GM18867 (cell line): Measurements from ENCODE around the gene HS3ST3A1.

Experiments used
- ATAC-seq: cut with Tn5 transposase; IDR thresholded peaks from one replicate; pipeline ENCODE4 v1.9.1; 2021; ENCODE audit warnings: mild to moderate bottlenecking, moderate library complexity; ENCODE audit not compliant: unreplicated experiment

Gene HS3ST3A1

DNA sequence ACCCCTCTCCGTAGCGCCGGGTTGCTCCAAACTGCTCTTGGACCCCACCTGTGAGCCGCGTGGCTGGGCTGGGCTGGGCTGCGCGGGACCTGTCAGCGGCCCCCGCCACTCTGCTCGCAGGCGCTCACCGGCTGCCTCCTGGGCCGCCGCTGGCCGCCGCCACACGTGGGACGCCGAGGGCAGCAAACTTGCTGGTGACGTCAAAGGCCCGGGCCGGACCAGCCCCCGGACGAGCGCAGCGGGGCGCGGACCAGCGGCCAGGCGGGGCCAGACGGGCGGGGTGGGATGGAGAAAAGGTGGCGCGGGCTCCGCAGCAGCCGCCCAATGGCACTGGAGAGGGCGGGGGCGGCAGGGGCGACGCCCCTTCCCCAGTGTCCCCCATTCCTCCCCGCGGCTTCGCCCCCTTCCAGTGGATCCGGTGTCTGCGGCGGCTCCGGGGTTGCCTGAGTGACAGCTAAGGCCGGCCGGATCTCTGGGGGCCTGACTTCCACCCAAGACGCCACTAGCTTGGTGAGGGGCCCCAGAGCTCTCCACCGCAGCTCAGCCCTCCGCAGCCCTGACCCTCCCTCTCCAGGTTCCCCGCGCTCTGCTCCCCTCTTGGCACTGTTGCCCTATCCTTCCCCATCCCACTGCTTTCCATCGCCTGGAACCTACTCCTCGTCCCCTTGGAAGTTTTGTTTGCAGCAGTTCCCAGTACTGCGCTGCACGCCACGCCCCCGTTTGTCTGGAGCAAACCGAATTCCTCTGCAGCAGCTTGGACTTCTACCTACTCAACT, at the start of gene HS3ST3A1:
TSS of gene HS3ST3A1 (minus strand) at position 154 of the 776 bp plus-strand sequence. CDS start 800 bp downstream, outside the sequence.
- ATAC-seq: no peak

DNA sequence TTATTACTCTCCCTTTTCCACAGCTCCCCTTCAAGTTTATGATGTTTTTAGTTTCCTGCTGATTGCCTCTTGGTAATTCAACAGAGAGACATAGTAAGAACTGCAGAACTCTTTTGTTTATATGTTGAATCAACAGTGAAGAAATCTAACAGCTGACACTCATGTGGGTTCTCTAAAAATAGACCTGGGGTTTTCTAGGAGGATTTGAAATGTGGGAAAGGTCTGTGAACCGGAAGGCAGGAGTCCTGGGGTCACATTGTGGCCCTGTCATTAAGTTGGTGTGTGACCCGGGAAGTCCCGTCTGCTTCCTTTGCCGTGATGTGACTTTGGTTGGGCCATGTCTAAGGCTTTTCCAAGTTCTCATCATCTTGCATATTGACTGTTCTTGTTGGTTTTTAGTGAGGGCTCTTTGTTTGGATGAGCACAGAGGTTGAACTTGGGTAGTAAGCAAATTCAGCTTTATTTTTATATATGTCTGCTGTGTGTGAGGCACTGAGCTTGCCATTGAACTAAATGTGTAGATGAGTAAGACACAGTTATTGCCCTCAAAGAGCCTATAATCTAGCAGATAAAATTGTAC, 48.5 kb upstream of the HS3ST3A1 start:
- ATAC-seq: no peak

DNA sequence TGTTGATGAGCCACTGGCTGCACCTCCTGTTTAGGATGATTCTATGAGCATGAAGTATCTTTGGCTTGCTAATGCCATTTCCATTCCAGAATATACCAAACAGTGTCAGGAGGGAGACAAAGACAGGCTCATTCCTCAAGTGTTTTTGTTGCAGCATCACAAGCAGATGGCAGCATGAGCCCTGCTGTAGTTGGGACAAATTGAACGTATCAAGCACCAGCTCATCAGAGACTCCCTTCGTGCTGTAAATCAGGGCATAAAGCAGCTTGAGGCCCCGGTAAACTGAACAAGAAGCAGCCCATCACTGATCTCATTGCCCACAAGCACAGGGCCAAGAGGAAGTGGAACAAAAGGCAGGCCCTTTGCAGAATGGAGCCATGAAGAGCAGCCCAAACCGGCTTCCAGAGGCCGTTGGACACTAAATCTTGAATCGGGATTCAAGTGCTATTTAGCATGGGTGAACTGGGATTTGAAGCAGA, 45.9 kb upstream of the HS3ST3A1 start:
- ATAC-seq: no peak

DNA sequence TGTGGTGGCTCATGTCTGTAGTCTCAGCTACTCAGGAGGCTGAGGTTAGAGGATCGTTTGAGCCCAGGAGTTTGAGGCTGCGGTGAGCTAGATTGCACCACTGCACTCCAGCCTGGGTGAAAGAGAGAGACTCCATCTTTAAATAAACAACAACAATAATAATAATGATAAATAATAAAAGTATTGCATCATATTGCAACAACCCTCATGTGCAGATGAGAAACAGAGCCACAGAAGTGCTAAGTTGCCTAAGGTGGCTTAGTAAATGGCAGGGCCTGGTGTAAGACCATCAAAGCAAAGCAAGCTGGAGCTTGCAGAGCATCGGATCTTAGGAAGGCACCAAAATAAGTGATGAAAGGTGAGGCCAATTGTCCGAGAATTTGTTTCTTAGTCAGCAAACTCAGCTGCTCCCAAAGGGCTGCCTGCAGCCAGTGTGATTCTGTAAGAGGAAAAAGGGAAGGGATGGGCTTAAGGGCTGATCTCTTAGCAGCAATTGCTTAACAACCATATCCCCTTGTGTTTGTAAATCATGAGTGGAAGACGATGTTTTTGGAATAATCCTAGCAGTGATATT, 45.3 kb upstream of the HS3ST3A1 start:
- no peak for ATAC-seq

DNA sequence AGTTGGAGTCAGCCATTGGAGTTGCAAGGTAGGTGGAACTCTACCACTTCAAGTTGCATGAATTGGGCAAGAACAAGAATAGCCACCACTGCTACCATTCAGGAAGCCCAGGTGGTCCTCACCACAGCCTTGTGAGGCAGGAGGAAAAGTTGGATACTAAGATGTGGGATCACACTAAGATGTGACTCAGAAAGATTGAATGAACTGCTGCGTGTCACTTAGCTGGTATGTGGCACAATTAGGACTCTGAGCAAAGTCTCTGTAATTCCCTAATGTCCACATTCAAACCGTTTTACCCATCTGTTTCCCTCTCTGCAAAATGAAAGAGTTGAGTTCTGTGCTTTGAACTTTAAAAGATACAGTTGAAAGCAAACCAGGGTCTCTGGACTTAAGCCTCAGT, 44.7 kb upstream of the HS3ST3A1 start:
- no peak for ATAC-seq

DNA sequence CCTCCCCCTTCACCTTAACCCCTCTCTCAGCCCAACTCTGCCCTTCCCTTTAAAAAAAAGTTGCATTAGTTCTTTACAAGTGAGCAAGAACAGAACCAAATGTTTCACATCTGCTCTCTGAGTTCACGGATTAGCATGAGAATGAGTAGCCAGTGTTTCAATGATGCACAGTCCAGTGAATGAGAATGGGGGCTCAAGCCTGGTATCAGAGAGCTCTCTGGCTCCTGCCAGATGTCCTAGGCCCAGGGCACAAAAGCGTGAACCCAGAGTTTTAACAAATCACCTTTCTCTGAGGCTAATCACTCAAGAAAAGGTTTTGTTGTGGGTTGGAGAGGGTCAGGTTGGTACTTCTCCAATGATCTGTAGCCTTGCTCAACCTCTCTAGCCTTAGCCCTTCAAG, 41.5 kb upstream of the HS3ST3A1 start:
- no peak for ATAC-seq

DNA sequence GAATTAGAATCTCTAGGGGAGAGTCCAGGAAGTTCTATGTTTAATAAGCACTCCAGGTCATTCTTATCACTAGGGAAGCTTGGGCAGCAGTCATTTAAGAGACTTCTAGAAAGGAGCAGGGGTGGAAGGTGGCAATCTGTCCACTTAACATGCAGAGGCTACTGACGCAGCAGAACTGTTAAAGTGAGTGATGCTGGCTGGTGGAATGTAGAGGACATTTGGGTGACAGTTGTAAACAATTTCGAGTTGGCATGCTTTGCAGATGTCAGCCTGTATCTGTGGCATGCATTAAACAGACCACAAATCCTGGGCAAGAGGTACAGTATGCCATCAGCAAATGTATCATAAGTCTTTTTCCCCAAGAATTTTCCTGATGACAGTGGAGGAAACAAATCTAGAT, 40.5 kb upstream of the HS3ST3A1 start:
- ATAC-seq: no peak

DNA sequence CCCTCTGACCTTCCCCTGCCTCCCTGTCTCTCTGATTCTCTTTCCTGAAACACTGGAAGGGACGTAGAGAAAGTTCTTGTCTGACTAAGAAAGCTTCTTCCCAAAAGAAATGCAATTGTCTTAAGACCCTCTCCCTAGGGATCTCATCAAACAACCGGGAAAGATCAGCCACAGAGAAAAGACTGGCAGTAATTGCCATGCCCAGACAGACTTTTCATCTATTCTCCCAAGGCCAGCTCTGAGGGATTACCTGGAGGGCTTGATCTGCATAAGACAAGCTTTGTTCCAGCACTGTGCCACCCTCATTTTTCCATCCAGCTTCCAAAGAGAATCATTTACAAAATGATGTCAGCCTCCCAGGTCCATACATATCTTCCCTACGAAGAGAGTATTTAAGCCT, 38.8 kb upstream of the HS3ST3A1 start:
- no peak for ATAC-seq

DNA sequence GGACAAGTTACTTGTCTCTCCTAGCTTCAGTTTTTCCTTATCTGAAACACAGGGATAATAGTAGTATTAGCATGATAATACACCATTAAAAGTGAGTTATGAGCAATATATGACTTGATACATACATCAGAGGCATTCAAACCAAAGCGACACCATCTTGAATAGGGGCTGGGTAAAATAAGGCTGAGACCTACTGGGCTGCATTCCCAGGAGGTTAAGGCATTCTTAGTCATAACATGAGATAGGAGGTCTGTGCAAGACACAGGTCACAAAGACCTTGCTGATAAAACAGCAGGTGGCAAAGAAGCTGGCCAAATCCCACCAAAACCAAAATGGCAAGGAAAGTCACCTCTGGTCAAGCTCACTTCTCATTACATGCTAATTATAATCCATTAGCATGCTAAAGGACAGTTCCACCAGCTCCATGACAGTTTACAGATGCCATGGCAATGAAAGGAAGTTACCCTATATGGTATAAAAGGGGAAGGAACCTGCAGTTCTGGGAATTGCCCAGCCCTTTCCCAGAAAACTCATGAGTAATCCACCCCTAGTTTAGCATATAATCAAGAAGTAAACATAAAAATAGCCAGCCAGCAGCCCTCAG, 37.2 kb upstream of the HS3ST3A1 start:
- no peak for ATAC-seq

DNA sequence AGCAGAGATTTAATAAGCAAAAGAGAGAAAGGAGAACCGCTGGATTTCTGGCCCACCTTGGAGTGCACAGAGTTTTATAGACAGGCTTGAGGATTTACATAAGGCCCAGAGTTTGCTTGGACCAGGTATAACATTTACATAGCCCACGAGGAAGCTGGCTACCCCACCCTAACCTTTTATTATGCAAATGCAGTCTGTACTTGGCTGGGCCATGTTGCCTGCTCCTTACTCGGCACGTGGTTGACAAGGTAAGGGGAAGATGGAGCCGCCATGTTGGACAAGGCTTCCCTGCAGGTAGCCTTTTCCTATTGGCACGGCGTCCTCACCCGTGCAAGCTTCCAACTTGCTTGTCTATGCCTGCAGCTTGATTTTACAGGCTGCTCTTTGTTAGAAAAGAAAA, 35.2 kb upstream of the HS3ST3A1 start:
- no peak for ATAC-seq

DNA sequence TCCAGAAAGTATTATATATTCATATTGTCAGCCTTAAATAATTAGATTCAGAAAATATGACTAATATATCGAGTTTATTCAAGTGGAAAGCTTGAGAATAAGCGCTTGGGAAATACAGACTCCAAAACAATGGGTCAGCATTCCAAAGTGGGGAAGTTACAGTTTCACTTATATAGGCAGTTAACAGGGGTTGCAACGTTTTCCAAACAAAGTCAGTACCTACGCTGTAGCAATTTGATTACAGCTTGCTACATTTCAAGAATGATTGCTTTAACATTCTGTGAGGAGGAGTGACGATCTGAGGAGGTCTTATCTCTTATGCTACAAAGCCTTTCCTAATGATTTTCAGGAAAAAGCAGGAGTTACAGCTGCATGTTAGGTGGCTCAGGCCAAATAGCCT, 34.2 kb upstream of the HS3ST3A1 start:
- ATAC-seq: no peak

DNA sequence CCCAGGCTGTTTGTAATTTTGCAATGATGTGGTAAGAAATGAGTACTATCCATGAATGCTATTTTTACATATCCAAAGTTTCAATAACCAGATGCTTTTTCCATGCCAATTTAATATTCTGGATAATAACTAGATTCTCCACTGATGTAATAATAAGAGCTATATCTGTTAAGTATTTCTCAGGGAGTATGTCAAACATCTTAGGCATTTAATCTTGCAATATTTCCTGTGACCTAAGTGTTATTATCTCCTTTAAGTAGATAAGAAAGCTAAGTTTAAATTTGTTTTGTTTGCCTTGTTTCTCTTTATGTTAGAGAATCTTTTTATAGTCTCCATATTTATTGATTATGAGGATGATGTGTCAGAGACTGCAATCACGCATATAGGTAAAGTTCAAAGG, 32.3 kb upstream of the HS3ST3A1 start:
- no peak for ATAC-seq

DNA sequence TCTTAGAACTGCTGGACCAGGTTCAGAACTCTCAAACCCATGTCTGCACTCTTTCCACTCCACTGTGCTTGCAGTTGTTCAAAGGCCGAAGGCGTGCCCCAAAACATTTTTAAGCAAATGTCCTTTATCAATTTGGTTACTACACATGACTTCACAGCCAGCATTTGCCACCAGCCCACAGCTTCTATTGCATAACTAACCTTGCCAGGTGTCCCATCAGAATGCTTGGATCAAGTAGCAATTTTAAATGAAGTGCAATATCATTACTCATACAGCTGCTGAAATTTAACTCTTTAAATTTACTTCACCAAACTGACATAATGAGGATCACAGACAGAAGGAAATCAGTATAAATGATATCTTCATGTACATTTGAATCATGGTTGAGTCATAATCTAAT, 29.8 kb upstream of the HS3ST3A1 start:
- no peak for ATAC-seq

DNA sequence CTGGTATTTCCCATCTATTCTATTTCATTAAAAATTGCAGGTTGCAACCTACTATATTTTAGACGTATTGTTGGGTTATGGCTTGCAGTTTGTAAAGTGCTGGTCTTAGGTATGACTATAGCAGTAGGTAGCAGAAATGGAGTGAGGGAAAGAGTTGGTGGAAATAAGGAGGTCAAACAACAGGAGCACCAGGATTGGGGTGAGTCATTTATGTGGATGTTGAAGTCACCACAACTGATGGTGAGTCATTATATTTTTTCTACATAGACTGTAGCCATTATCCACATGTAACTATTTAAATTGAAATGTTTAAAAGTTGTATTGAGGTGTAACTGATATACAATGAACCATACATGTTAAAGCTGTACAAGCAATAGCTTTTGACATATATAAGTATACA, 25.0 kb upstream of the HS3ST3A1 start:
- no peak for ATAC-seq

DNA sequence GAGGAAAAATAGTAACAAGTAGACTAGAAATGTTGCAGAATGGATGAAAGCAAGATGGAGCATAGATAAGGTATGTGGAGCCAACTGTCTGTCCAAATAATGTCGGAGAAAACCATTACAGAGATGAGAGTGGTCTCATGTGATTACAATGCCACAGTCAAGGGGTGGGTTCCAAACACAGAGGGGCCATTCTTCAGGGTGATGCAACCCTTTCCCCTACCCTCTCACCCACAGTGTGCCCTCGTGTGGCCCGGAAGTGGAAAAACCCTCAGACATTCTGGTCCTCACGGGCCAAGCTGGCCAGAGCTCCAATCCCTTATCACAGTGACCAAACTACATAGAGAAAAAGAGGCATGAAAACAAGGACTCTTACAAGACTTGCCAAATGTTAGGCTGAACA, 17.7 kb upstream of the HS3ST3A1 start:
- no peak for ATAC-seq

DNA sequence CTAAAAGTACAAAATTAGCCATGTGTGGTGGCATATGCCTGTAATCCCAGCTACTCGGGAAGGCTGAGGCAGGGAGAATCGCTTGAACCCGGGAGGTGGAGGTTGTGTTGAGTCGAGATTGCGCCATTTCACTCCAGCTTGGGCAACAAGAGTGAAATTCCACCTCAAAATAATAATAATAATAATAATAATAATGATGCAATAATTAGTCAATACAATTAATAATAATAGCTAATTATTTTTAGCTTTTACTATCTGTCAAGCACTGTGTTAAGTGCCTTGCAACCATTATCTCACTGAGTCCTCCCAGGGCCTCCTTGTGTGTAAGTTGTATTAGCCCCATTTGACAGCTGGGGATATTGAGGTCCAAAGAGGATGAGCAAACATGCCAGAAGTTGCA, 14.3 kb upstream of the HS3ST3A1 start:
- no peak for ATAC-seq

DNA sequence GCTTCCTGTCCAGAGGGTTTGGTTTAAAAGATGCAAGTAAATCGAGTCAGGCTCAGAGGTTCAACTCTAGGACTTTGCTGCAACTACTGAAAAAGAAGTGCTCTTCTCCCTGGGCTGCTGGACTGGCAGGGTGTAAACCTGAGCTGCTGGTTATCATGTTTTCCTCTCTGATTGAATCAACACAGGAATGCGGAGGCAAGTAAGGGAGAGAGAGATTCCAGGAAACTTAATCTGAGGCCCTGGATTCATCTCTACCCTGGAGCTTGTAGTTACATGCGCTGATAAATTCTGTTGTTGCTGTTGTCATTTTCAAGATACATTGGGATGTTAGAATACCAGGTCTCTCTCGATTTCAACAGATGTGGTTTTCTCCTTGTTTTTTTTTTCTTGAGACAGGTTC, 8.2 kb upstream of the HS3ST3A1 start:
- no peak for ATAC-seq

DNA sequence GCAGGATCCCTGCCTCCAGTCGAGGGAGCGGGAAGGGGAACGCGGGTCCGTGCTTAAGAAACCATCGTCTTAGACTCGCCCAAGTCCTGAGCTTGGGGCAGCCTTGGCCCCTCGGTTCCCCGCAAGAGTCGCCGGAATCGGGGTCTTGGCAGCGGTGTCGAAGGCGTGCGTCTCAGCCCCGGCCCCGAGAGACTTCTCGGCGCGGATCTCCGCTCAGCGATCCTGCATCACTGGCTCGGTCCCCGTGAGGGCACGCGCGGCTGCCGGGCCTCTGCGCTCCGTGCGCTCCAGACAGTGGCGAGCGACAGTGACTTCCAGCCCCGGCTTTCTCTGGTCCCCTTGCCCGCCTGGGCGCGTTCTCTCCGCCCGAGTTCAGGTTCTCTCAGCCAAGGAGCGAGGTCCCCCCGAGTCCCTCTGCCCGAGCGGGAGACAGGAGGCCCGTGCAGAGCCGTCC, 380 bp downstream of the HS3ST3A1 start:
- ATAC-seq: no peak

DNA sequence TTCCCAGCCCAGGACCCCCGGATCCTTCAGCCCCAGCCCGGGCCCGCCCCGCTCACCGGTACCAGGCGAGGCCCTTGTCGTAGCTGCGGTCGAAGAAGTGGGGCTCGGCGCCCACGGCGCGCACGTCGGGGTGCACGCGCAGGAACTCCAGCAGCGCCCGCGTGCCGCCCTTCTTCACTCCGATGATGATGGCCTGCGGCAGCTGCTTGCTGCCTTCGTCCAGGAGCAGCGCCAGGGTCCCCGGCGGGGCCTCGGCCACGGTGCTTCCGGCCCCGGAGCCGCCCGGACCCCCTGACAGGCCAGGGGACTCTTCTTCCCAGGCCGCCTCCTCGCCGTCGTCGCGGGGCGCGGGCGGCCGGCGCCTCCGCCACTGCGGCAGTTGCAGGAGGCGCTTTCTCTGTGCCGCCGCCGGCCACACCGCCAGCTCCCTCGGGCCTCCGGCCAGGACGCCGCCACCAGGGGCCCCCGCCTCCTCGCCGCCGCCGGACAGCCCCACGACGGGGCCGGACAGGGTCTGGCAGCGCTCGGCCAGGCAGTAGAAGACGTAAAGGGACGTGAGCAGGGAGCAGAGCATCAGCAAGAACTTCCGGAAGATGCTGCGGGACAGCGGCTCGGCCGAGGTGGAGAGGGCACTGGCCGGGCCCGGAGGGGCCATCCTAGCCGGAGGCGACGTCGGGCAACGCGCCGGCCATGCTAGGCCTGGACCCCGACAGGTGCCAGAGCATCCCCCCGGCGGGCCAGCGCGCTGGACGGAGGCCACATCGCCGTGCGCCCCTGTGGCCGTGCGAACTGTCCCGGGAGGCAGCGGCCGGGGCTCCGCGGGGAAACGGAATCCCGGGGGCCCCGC, 1.0 kb downstream of the HS3ST3A1 start:
- no peak for ATAC-seq

DNA sequence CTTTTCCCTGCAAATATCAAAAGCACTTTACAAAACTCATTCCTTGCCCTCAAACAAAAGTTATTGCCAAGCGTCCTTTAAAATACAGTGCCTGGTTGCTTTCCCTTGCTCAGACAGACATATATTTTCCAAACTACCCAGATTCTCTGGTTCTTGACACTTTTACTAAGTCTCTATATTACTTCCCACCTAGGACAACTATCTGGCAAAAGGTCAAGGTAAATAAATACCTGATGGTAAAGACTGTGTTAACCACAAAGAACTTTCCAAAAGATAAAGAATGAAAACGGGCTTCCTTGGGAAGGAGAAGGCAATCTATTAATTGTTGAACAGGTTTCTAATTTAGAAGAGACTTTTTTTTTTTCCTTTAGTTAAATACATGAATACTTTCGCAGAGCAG, 1.9 kb downstream of the HS3ST3A1 start:
- no peak for ATAC-seq

DNA sequence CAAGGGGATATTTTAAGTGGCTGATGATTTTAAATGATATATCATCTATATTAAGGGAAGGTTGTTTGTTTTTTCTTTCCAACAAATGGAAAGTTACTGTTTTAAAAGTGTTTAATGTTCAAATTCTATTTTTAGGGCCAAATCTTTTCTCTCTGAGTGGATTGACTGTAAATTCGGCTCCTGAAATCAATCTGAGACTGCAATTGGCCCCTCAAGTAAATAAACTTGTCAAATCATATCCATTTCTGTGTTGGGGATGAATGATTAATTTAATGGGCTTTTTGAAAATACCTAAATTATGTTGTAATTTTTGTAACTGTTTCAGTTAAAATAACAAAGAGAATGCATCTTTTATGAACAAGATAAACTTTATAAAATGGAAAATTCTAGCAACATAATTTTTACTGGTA, 2.6 kb downstream of the HS3ST3A1 start:
- no peak for ATAC-seq
